HL-60 (cell line): ENCODE data around the gene TRIM31.

Experiments used
- DNase-seq, 2 experiments: peaks; one replicate each; pipeline ENCODE4 v3.0.0-alpha.2; 2010 to 2020; ENCODE audit warnings: low read depth in 1 of 2, low spot score in 1 of 2
- H3K27ac ChIP-seq: fragments of 250-450 bp; sonication (Bioruptor Pico); replicated peaks from 2 replicates; pipeline ENCODE4 v1.5.1; 2020; ENCODE audit warnings: mild to moderate bottlenecking, moderate library complexity
- H3K27me3 ChIP-seq: fragments of 250-450 bp; sonication (Bioruptor Pico); 2 replicates; pipeline ENCODE4 v1.5.1; 2021; ENCODE audit warnings: mild to moderate bottlenecking, moderate library complexity; ENCODE audit not compliant: insufficient read depth, poor library complexity, severe bottlenecking
- H3K4me3 ChIP-seq: replicated peaks from 2 replicates; pipeline ENCODE4 v1.5.1; 2011; ENCODE audit warnings: mild to moderate bottlenecking, control low read depth, low read length; ENCODE audit not compliant: insufficient read depth
- GABPA ChIP-seq: IDR thresholded peaks from 2 replicates; pipeline ENCODE4 v1.6.1; 2012; ENCODE audit warnings: low read depth
- POLR2AphosphoS5 ChIP-seq: IDR thresholded peaks from 2 replicates; pipeline ENCODE4 v1.6.1; 2012; ENCODE audit warnings: low read depth
- SPI1 ChIP-seq: IDR thresholded peaks from 2 replicates; pipeline ENCODE4 v1.6.1; 2012; ENCODE audit warnings: low read depth, mild to moderate bottlenecking, borderline replicate concordance
- TF ChIP-seq, protein P1 (sequence below): IDR thresholded peaks from 2 replicates; pipeline ENCODE4 v1.6.1; 2012; ENCODE audit warnings: low read depth; ENCODE audit not compliant: insufficient replicate concordance
- TF ChIP-seq, protein P2 (sequence below): IDR thresholded peaks from one replicate; pipeline ENCODE4 v1.5.1; 2011; ENCODE audit warnings: low read length, control low read depth, inconsistent platforms; ENCODE audit not compliant: insufficient read depth

TRIM31 gene

DNA sequence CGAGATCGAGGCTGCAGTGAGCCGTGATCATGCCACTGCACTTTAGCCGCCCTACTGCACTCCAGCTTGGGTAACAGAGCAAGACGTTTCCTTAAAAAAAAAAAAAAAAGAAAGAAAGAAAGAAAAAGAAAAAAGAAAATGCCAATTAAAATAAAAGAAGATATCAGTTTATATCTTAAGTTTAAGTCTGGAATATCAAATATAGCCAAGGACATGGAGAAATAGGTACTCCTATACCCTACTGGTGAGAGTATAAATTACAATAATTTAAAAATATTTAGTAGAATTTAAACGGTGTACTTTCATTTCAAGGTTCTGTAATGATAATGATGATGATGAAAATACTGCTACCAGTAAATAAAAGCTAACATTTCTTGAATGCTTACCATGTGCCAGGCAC lies 3.8 kb upstream of the TRIM31 start:
- no peak overlapping the region for H3K27ac ChIP-seq
- H3K27me3 ChIP-seq: peaks cover 20% of the 10 kb centered on the region
- DNase-seq: no peak
- no peak overlapping the region for H3K4me3 ChIP-seq
- TF ChIP-seq SPI1 (no peak), POLR2AphosphoS5 (no peak), GABPA (no peak)
- TF ChIP-seq, protein P1, sequence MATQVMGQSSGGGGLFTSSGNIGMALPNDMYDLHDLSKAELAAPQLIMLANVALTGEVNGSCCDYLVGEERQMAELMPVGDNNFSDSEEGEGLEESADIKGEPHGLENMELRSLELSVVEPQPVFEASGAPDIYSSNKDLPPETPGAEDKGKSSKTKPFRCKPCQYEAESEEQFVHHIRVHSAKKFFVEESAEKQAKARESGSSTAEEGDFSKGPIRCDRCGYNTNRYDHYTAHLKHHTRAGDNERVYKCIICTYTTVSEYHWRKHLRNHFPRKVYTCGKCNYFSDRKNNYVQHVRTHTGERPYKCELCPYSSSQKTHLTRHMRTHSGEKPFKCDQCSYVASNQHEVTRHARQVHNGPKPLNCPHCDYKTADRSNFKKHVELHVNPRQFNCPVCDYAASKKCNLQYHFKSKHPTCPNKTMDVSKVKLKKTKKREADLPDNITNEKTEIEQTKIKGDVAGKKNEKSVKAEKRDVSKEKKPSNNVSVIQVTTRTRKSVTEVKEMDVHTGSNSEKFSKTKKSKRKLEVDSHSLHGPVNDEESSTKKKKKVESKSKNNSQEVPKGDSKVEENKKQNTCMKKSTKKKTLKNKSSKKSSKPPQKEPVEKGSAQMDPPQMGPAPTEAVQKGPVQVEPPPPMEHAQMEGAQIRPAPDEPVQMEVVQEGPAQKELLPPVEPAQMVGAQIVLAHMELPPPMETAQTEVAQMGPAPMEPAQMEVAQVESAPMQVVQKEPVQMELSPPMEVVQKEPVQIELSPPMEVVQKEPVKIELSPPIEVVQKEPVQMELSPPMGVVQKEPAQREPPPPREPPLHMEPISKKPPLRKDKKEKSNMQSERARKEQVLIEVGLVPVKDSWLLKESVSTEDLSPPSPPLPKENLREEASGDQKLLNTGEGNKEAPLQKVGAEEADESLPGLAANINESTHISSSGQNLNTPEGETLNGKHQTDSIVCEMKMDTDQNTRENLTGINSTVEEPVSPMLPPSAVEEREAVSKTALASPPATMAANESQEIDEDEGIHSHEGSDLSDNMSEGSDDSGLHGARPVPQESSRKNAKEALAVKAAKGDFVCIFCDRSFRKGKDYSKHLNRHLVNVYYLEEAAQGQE: no peak
- TF ChIP-seq, protein P2, sequence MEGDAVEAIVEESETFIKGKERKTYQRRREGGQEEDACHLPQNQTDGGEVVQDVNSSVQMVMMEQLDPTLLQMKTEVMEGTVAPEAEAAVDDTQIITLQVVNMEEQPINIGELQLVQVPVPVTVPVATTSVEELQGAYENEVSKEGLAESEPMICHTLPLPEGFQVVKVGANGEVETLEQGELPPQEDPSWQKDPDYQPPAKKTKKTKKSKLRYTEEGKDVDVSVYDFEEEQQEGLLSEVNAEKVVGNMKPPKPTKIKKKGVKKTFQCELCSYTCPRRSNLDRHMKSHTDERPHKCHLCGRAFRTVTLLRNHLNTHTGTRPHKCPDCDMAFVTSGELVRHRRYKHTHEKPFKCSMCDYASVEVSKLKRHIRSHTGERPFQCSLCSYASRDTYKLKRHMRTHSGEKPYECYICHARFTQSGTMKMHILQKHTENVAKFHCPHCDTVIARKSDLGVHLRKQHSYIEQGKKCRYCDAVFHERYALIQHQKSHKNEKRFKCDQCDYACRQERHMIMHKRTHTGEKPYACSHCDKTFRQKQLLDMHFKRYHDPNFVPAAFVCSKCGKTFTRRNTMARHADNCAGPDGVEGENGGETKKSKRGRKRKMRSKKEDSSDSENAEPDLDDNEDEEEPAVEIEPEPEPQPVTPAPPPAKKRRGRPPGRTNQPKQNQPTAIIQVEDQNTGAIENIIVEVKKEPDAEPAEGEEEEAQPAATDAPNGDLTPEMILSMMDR: no peak

DNA sequence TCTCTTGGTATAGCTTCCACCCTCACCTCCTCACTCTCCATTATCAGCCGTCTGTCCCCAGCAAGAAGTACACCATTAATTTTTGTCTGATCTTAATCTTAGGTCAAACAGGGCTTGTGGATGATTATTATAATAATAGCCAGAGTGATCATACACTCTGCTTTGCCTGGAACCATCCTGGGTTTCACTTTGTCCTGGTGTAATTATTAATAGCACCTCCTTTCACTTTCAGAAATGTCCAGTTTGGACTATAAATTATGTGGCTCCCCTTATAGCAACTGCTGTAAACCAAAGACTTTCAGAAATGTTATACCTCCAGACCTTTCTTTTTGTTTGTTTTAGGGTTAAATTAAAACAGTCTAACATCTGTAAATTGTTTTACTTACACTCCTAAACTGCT lies 951 bp upstream of the TRIM31 start:
- Histone ChIP-seq H3K4me3 (no peak overlapping the region), H3K27me3 (peaks cover 22% of the 10 kb centered on the region), H3K27ac (no peak overlapping the region)
- no peak for TF ChIP-seq SPI1
- TF ChIP-seq, protein P1: no peak
- TF ChIP-seq, protein P2: no peak
- TF ChIP-seq POLR2AphosphoS5: no peak
- no peak for TF ChIP-seq GABPA
- DNase-seq: no peak

DNA sequence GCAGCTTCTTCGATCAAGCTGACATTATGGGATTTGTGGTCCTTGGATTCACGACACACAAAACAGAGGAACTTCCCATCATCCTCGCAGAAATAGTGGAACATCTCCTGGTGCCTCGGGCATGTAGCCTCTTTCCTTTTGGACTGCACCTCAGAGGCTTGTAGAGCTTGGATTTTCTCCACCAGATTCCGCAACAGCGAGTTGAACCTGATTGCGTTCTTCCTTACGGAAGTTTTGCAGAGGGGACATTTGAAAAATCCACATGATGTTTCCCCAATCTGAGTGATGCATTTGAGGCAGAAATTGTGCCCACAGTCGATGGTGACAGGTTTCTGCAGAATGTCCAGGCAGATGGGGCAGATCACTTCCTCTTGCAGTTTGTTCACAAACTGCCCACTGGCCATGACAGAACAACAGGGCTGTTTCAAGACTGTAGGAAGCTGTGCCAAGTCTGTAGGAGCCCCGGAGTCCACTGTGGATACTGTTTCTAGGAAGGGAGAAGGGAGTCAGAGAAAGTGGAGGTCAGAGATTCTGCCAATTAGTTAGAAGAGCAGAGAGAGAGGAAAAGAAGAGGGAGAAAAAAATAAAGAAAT lies 392 bp downstream of the TRIM31 start:
- H3K4me3 ChIP-seq: no peak overlapping the region
- H3K27ac ChIP-seq: no peak overlapping the region
- TF ChIP-seq, protein P1: no peak
- TF ChIP-seq GABPA (no peak), POLR2AphosphoS5 (no peak), SPI1 (no peak)
- TF ChIP-seq, protein P2: no peak
- H3K27me3 ChIP-seq: peaks cover 19% of the 10 kb centered on the region
- DNase-seq: no peak
